H1 (cell line): ENCODE results near the gene UBE2K. TPM values are rescaled to one million over a fixed set of nuclear protein-coding genes. Genes with fewer than 3 reads are reported as not detected.

Source experiments
- CTCF ChIA-PET: fragments of 300-600 bp; sonication (Branson Sonifier 250); formaldehyde crosslinking; loops from one replicate; lab custom pipeline; 2021; ENCODE audit not compliant: partially characterized antibody; lab: Charles Lee
- POLR2A ChIA-PET: fragments of 300-600 bp; sonication (Branson Sonifier 250); formaldehyde crosslinking; loops from one replicate; lab custom pipeline; 2021; ENCODE audit warnings: inconsistent platforms; ENCODE audit not compliant: partially characterized antibody; lab: Charles Lee
- DNase-seq, 2 experiments: peaks; one replicate each; pipeline versions ENCODE4 v3.0.0 to v3.0.0-alpha.2; 2010 to 2022; ENCODE audit warnings: low spot score in 2 of 2, low read depth in 1 of 2, mixed read lengths in 1 of 2
- FAIRE-seq: peaks from 2 replicates; lab custom pipeline; 2011; peaks lifted over from hg19 to GRCh38; lab: Jason Lieb, UNC
- H2AFZ ChIP-seq: 2 replicates; pipeline ENCODE4 v1.8.1; 2012; ENCODE audit warnings: low read length, inconsistent platforms
- H2AK5ac ChIP-seq: 2 replicates; pipeline ENCODE4 v1.6.1; 2013; ENCODE audit warnings: low read depth, low read length
- H2BK120ac ChIP-seq: replicated peaks from 2 replicates; pipeline ENCODE3; 2013; ENCODE audit warnings: low read depth, low read length, inconsistent platforms
- H2BK12ac ChIP-seq: 2 replicates; pipeline ENCODE4 v1.6.1; 2013; ENCODE audit warnings: low read depth, low read length
- H2BK15ac ChIP-seq: 2 replicates; pipeline ENCODE4 v1.6.1; 2013; ENCODE audit warnings: low read length
- H2BK20ac ChIP-seq: 2 replicates; pipeline ENCODE4 v1.6.1; 2013; ENCODE audit warnings: low read length
- H2BK5ac ChIP-seq: 2 replicates; pipeline ENCODE4 v1.6.1; 2013; ENCODE audit warnings: low read depth, low read length
- H3K14ac ChIP-seq: 2 replicates; pipeline ENCODE4 v1.6.1; 2013; ENCODE audit warnings: inconsistent platforms; ENCODE audit not compliant: insufficient read length
- H3K18ac ChIP-seq: 2 replicates; pipeline ENCODE4 v1.6.1; 2013; ENCODE audit warnings: low read length; ENCODE audit errors: extremely low read depth
- H3K23ac ChIP-seq: 2 replicates; pipeline ENCODE4 v1.6.1; 2013; ENCODE audit warnings: inconsistent platforms; ENCODE audit not compliant: insufficient read length
- H3K23me2 ChIP-seq: 2 replicates; pipeline ENCODE4 v1.6.1; 2013; ENCODE audit warnings: low read depth, low read length
- H3K27ac ChIP-seq: 2 replicates; pipeline ENCODE4 v1.6.1; 2011; ENCODE audit warnings: low read depth, low read length, inconsistent platforms
- H3K27me3 ChIP-seq, 4 experiments: replicated peaks in 1 of 4; 1 replicate in 1 of 4; 2 replicates in 3 of 4; pipeline versions ENCODE4 v1.6.1 to v1.8.1; 2011 to 2013; ENCODE audit warnings: low read length in 3 of 4, mild to moderate bottlenecking in 3 of 4, inconsistent platforms in 2 of 4, mixed read lengths in 2 of 4, moderate library complexity in 1 of 4; ENCODE audit not compliant: control insufficient read depth in 3 of 4, insufficient read depth in 3 of 4; ENCODE audit errors: extremely low read depth in 1 of 4
- H3K36me3 ChIP-seq, 4 experiments: 2 replicates each; pipeline versions ENCODE4 v1.6.1 to v1.8.1; 2011 to 2013; ENCODE audit warnings: mild to moderate bottlenecking in 4 of 4, low read length in 3 of 4, moderate library complexity in 2 of 4, control low read depth in 1 of 4, inconsistent platforms in 1 of 4; ENCODE audit not compliant: insufficient read depth in 4 of 4, control insufficient read depth in 2 of 4
- H3K4ac ChIP-seq: replicated peaks from 2 replicates; pipeline ENCODE3; 2013; ENCODE audit warnings: low read length, low read depth, mixed read lengths, inconsistent platforms; ENCODE audit not compliant: insufficient read length
- H3K4me1 ChIP-seq, 4 experiments: replicated peaks in 1 of 4; 1 replicate in 1 of 4; 2 replicates in 3 of 4; pipeline versions ENCODE4 v1.6.1 to v1.8.1; 2011 to 2013; ENCODE audit warnings: low read length in 3 of 4, inconsistent platforms in 2 of 4, mixed read lengths in 1 of 4; ENCODE audit not compliant: insufficient read depth in 4 of 4, control insufficient read depth in 3 of 4
- H3K4me2 ChIP-seq, 2 experiments: 2 replicates each; pipeline versions ENCODE4 v1.6.1 to v1.8.1; 2011 to 2013; ENCODE audit warnings: low read depth in 2 of 2, low read length in 2 of 2, control low read depth in 1 of 2, inconsistent platforms in 1 of 2, mild to moderate bottlenecking in 1 of 2; ENCODE audit not compliant: insufficient read depth in 1 of 2
- H3K4me3 ChIP-seq, 4 experiments: fragments of 200-600, 300-600 bp in 1 of 4; sonication (generic), shearing (Covaris generic), sonication (Bioruptor Twin) in 1 of 4; 2 replicates each; pipeline versions ENCODE4 v1.5.1 to v1.8.1; 2011 to 2016; ENCODE audit warnings: low read length in 4 of 4, low read depth in 3 of 4, control low read depth in 2 of 4, inconsistent platforms in 2 of 4, mild to moderate bottlenecking in 2 of 4, mixed read lengths in 1 of 4, moderate library complexity in 1 of 4; ENCODE audit not compliant: insufficient read depth in 2 of 4; ENCODE audit errors: extremely low read depth in 1 of 4
- H3K56ac ChIP-seq: replicated peaks from 2 replicates; pipeline ENCODE3; 2013; ENCODE audit warnings: low read depth, mild to moderate bottlenecking, mixed read lengths, low read length, inconsistent platforms; ENCODE audit not compliant: insufficient read length
- H3K79me1 ChIP-seq: 2 replicates; pipeline ENCODE4 v1.6.1; 2013; ENCODE audit warnings: low read depth, low read length, control low read depth
- H3K79me2 ChIP-seq, 2 experiments: 2 replicates each; pipeline versions ENCODE4 v1.6.1 to v1.8.1; 2012 to 2013; ENCODE audit warnings: low read length in 2 of 2, mild to moderate bottlenecking in 2 of 2, inconsistent platforms in 1 of 2; ENCODE audit not compliant: insufficient read depth in 2 of 2, control insufficient read depth in 1 of 2
- H3K9ac ChIP-seq, 4 experiments: replicated peaks in 1 of 4; 1 replicate in 1 of 4; 2 replicates in 3 of 4; pipeline versions ENCODE4 v1.6.1 to v1.8.1; 2011 to 2013; ENCODE audit warnings: low read depth in 3 of 4, low read length in 3 of 4, control low read depth in 2 of 4, mild to moderate bottlenecking in 2 of 4, moderate library complexity in 2 of 4, inconsistent platforms in 1 of 4; ENCODE audit errors: extremely low read depth in 1 of 4
- H3K9me3 ChIP-seq, 2 experiments: 2 replicates each; pipeline versions ENCODE4 v1.6.1 to v1.8.1; 2012 to 2013; ENCODE audit warnings: mild to moderate bottlenecking in 2 of 2, moderate library complexity in 2 of 2, control low read depth in 1 of 2, inconsistent platforms in 1 of 2, low read depth in 1 of 2, low read length in 1 of 2, mixed read lengths in 1 of 2; ENCODE audit not compliant: insufficient read depth in 2 of 2
- H4K20me1 ChIP-seq, 2 experiments: replicated peaks in 1 of 2; 2 replicates each; pipeline versions ENCODE3 to v1.8.1; 2011 to 2013; ENCODE audit warnings: inconsistent platforms in 2 of 2, low read length in 2 of 2, mild to moderate bottlenecking in 1 of 2; ENCODE audit not compliant: insufficient read depth in 2 of 2, control insufficient read depth in 1 of 2
- H4K5ac ChIP-seq: 2 replicates; pipeline ENCODE4 v1.6.1; 2013; ENCODE audit warnings: low read length, low read depth, mixed read lengths, inconsistent platforms; ENCODE audit not compliant: insufficient read length
- H4K8ac ChIP-seq: 2 replicates; pipeline ENCODE4 v1.8.0; 2013; ENCODE audit warnings: mild to moderate bottlenecking, moderate library complexity, low read length, inconsistent platforms; ENCODE audit not compliant: insufficient read depth; ENCODE audit errors: extremely low read depth
- H4K91ac ChIP-seq: replicated peaks from 2 replicates; pipeline ENCODE3; 2013; ENCODE audit warnings: low read length, mixed read lengths, inconsistent platforms; ENCODE audit not compliant: insufficient read length
- CEBPB ChIP-seq: IDR thresholded peaks from 2 replicates; pipeline ENCODE4 v1.6.1; 2012; ENCODE audit warnings: low read depth, low read length
- KDM5A ChIP-seq: fragments of 200-600 bp; IDR thresholded peaks from 2 replicates; pipeline ENCODE4 v1.7.1; 2012; ENCODE audit warnings: mild to moderate bottlenecking, low read length, inconsistent platforms, mixed read lengths
- TAF1 ChIP-seq: IDR thresholded peaks from 2 replicates; pipeline ENCODE4 v1.6.1; 2011; ENCODE audit warnings: mild to moderate bottlenecking, low read depth, low read length
- ZNF274 ChIP-seq: IDR thresholded peaks from 2 replicates; pipeline ENCODE4 v1.7.0; 2012; ENCODE audit warnings: low read length, borderline replicate concordance; ENCODE audit errors: extremely low read depth
- WGBS, 2 experiments: shearing (Covaris generic) in 1 of 2; methylation state at CpG; one replicate each; pipeline versions ENCODE4 v1.1.6 to v1.1.7; 2013 to 2015; ENCODE audit warnings: low lambda C conversion rate in 2 of 2, mixed read lengths in 2 of 2, inconsistent platforms in 1 of 2, low coverage in 1 of 2, missing lambda C conversion rate in 1 of 2; ENCODE audit not compliant: insufficient replicate concordance in 2 of 2, insufficient coverage in 1 of 2, insufficient read length in 1 of 2; ENCODE audit errors: extremely low coverage in 1 of 2, missing lambda C conversion rate in 1 of 2; 5-methylcytosine and 5-hydroxymethylcytosine counted together
- polyA plus RNA-seq, 7 experiments: library from polyadenylated mRNA; depleted of rRNA in 3 of 7; stranded (reverse) in 5 of 7; unstranded in 2 of 7; fragments of >200 nt in 5 of 7; fragments of 200-250 nt in 2 of 7; gene quantifications; 1 replicate in 5 of 7; 2 replicates in 1 of 7; 4 replicates in 1 of 7; pipeline versions ENCODE4 v1.2.1 to v1.2.3, GENCODE V29; 2011 to 2013; ENCODE audit warnings: missing spikeins in 2 of 7, mixed read lengths in 2 of 7
- total RNA-seq: library from RNA; stranded (reverse); fragmentation: NEBNext Ultra II Directional; extraction: Animal tissue kit (Norgen Biotek cat#: 25700); gene quantifications from 2 replicates; pipeline ENCODE4 v1.2.1, GENCODE V29; 2021

The UBE2K gene
- total and polyA plus RNA-seq, 2 of the 8 experiments (the other 6 are each of a cell fraction or from before 2014, with no cell fraction given), result 53.6 to 174 TPM

DNA sequence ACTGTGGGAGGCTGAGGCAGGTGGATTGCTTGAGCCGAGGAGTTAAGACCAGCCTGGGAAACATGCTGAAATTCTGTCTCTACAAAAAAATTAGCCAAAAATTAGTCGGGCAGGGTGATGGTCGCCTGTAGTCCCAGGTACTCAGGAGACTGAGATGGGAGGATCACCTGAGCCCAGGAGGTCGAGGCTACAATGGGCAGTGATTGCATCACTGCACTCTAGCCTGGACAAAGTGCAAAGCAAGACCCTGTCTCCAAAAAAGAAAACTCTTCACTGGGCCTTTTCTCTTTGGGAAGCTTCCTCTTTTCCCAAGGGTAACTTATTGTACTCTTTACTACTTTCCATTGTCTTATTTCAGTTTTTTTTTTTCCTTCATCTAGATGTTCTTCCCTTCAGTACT is 88.9 kb downstream of the UBE2K start:
- no peaks in the 10 kb centered on the region for H3K9me3 ChIP-seq
- 93% methylated on average over 4 of the region's 4 CpGs; no CpG with 5 or more reads in 1 of the 2 experiments for WGBS, 2 experiments
- ChIA-PET POLR2A (interaction anchor here (1.7 kb wide), 1 partner anchor 89 kb away, joined by 5 read pairs; the partner anchor contains the start of gene UBE2K), CTCF (no interaction called here)
- no peaks in the 10 kb centered on the region for H3K36me3 ChIP-seq
- no peak overlapping the region for H4K8ac ChIP-seq
- TF ChIP-seq CEBPB, result peak; percentile 31; the same call in 1 of the 2 replicates
- no peak for TF ChIP-seq ZNF274
- no peak for TF ChIP-seq TAF1
- TF ChIP-seq KDM5A, result no peak
- no peak overlapping the region for H2BK20ac ChIP-seq
- no peak overlapping the region for H3K14ac ChIP-seq
- H3K79me2 ChIP-seq, result no peaks in the 10 kb centered on the region
- H2BK12ac ChIP-seq, result no peak overlapping the region
- DNase-seq (no peak), FAIRE-seq (no peak)
- no peak overlapping the region for H4K91ac ChIP-seq
- no peak overlapping the region for H4K5ac ChIP-seq
- H2BK5ac ChIP-seq, result no peak overlapping the region
- no peak overlapping the region for H3K9ac ChIP-seq
- no peak overlapping the region for H2AK5ac ChIP-seq
- no peak overlapping the region for H2BK120ac ChIP-seq
- H3K4ac ChIP-seq, result no peak overlapping the region
- no peak overlapping the region for H3K4me3 ChIP-seq
- no peaks in the 10 kb centered on the region for H3K79me1 ChIP-seq
- no peak overlapping the region for H2BK15ac ChIP-seq
- H3K23me2 ChIP-seq, result no peaks in the 10 kb centered on the region
- no peak overlapping the region for H3K56ac ChIP-seq
- no peak overlapping the region for H2AFZ ChIP-seq
- no peak overlapping the region for H3K23ac ChIP-seq
- no peak overlapping the region for H3K18ac ChIP-seq
- no peaks in the 10 kb centered on the region for H3K4me1 ChIP-seq
- no peak overlapping the region for H3K27ac ChIP-seq
- H4K20me1 ChIP-seq, result no peaks in the 10 kb centered on the region
- no peaks in the 10 kb centered on the region for H3K27me3 ChIP-seq
- no peak overlapping the region for H3K4me2 ChIP-seq
